HG02870 (cell line): ENCODE results near the gene MEGF6.
"Not testable (repeated sequence)": the region's sequence is repeated elsewhere in the genome, so short reads cannot be mapped to it uniquely, and the experiment has no call there.

Experiments
- ATAC-seq: cut with Tn5 transposase; IDR thresholded peaks from one replicate; pipeline ENCODE4 v1.9.1; 2021; ENCODE audit warnings: mild to moderate bottlenecking, moderate library complexity; ENCODE audit not compliant: unreplicated experiment

The MEGF6 gene

DNA sequence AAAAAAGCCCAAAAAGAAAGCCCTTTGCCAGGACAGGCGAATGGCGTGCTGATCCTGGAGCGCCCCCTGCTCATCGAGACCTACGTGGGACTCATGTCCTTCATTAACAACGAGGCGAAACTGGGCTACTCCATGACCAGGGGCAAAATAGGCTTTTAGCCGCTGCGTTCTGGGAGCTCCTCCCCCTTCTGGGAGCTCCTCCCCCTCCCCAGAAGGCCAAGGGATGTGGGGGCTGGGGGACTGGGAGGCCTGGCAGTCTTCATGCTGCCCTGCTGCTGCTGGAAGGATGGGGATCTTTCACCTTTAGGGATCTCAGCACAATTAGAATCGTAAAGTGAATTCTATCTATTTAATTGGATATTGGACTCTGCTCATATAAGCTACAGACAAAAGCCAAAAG is 17.1 kb upstream of the MEGF6 start:
- ATAC-seq: no peak

DNA sequence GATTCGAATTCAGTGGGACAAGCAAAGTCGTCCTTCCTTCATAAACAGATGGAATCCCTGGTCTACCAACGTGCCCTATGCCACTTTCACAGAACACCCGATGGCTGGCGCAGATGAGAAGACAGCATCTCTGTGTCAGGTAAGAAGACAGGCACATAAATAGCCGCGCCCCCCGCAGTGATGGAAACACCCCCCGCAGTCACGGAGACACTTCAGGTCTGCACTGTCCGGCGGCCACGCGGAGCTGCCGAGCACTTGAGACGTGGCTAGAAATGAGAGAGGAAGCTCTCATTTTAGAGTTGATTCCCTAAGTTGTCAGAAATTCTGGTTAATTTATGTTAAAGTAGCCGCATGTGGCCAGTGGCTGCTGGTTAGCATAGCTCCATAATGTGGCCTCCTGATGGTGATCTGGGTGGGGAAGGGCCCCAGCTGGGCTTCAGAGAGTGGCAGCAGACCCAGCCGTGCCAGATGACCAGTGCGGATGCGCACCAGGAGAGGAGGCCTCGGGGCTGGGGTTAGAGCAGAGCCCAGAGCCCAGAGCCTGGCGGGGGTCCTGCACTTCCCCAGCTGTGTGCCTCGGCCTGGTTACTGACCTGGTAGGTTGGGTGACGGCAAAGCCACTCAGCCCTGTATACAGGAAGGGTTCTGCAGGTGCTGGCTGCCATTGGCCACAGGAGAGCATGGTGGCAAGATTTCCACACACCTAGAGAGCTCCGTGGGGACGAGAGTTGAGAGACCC is 16.4 kb upstream of the MEGF6 start:
- no peak for ATAC-seq

DNA sequence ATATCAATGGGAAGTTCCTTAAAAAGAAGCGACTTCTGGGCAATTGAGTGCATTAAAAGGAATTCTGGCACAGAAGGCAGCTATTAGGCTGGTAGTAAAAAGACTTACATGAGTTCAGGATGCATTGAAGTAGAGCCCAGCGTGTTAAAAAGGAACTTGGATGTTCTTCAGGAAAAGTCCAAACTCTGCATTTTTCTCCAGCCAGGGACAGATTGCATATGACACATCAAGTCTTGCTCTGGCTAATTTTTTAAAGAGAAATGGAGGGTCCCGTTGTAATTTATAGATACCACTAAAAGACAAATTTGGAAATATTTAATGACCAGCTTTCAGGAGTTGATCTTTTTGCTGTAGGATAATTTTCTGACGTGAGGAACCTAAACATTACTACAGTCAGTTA is 14.7 kb upstream of the MEGF6 start:
- ATAC-seq: no peak

DNA sequence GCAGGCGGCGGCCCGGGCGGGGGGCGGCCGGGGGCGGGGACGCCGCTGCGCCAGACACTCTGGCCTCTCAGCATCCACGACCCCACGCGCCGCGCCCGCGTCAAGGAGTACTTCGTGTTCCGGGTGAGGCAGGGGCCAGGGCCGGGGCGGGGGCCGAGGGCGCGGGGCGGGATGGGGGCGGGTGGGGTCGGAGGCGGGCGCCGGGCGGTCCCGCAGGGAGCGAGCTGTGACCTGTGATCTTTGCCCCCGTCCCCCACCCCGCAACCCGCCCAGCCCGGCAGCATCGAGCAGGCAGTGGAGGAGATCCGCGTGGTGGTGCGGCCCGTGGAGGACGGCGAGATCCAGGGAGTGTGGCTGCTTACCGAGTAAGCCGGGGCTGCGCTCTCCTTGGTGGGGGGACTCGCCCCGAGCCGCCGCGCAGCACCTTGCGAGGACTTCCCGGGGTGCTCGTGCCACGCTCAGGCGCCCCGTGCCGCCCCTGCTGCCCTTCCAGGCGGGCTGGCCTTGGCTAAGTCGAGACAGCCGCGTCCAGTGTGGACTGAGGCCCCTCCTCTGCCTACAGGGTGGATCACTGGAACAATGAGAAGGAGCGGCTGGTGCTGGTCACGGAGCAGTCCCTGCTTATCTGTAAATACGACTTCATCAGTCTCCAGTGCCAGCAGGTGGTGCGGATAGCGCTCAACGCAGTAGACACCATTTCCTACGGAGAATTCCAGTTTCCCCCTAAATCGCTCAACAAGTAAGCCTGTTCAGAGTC is 14.0 kb upstream of the MEGF6 start:
- ATAC-seq: peak; percentile 5

DNA sequence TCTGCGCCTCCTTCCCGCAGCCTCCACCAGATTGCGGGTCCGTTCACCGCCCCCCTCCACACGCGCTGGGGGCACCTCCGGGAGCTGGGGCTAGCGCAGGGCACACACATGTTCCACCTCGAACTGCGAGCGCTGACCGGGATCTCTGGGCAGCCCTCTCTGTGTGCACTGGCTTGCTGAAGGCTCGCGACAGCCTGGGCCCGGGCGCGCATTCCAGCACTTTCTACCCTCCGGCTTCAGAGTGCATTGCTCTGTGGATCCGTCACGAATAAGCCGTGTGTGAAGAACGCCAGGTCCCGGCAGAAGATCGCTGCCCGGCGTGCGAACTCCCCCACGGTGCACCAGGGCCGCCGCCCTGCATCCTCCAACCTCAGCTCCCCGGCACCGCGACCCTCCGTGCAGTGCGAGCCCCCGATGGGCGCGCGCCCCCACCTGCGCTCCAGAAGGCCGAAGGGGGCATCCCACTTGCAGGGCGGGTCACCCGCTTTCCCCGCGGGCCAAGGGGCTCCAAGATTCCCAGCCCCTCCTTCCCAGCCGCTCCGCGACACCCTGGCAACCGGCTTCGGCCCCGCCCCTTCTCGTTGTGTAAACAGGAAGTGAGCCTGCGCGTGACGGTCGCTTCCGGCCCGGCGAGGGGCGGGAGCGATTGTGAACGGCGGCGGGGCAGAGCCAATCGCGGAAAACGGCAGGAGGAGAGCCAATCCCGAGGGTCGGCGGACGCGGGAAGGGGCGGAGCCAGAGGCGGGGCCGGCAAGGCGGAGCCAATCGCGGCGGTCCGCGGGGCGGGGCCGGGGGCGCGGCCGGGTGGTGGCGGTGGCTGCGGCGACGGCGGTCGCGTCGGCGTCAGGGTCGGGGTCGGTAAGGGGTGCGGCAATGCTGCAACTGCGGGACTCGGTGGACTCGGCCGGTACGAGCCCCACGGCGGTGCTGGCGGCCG is 13.2 kb upstream of the MEGF6 start, which contains the start of gene TPRG1L:
TPRG1L (plus strand) TSS at position 816 of the 937 bp plus-strand sequence; CDS start at position 874, 58 bp downstream.
- ATAC-seq: peak; percentile 94

DNA sequence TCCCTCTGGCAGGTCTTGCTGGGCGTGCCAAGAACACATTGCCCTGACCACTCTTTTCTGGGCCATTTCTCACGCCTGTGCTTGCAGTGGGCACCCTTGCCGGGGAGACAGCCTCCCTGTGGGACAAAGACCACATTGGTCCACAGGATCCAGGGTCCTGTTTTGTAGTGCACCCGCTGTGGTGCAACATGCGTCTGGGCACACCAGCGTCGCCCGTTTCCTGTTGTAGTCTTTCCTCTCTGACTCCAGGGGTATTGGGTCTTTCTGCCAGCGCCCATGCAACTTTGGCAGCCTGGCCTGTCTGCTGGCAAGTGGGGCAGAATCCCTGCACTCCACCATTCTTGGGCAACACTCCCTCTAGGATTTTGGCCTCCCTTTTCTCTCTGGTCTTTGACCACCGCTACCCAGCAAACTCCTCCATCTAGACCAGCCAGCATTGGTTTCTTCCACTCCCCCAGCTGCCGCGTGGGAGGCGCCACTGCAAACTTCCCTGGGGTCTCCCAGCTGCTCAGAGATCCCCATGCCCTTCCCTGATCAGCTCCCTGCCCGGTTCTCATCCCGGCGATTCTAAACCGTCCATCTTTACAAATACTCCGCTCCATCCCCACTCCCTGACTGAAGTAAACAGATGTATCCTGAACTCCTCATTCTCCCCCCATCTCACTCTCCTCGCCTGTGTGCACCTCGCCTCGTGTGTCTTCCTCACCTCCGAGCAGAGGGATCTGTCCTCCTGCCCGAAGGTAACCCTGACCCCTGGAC is 12.3 kb upstream of the MEGF6 start:
- no peak for ATAC-seq

DNA sequence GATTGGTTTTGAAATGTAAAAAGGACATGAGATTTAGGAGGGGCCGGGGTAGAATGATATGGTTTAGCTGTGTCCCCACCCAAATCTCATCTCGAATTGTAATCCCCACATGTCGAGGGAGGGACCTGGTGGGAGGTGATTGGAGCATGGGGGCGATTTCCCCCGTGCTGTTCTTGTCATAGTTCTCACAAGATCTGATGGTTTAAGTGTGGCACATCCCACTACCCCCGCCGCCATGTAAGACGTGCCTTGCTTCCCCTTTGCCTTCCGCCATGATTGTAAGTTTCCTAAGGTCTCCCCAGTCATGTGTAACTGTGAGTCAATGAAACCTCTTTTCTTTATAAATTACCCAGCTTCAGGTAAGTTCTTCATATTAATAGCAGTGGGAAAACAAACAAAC is 10.8 kb upstream of the MEGF6 start:
- not testable (repeated sequence) for ATAC-seq

DNA sequence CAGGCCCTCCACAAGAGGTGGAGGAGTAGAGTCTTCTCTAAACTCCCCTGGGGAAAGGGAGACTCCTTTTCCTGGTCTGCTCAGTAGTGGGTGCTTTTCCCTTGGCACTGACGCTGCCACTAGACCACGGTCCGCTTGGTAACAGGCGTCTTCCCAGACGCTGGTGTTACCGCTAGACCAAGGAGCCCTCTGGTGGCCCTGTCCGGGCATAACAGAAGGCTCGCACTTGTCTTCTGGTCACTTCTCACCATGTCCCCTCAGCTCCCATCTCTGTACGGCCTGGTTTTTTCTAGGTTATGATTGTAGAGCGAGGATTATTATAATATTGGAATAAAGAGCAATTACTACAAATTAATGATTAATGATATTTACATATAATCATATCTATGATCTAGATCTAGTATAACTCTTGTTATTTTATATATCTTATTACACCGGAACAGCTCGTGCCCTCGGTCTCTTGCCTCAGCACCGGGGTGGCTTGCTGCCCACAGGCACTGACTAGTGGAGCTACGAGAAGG is 9.9 kb upstream of the MEGF6 start:
- ATAC-seq: not testable (repeated sequence)

DNA sequence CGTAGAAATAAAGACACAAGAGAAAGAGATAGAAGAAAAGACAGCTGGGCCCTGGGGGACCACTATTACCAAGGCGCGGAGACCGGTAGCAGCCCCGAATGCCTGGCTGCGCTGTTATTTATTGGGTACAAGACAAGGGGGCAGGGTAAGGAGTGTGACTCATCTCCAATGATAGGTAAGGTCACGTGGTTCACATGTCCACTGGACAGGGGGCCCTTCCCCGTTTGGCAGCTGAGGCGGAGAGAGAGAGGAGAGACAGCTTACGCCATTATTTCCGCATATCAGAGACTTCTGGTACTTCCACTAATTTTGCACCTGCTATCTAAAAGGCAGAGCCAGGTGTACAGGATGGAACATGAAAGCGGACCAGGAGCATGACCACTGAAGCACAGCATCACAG is 9.4 kb upstream of the MEGF6 start:
- no peak for ATAC-seq

DNA sequence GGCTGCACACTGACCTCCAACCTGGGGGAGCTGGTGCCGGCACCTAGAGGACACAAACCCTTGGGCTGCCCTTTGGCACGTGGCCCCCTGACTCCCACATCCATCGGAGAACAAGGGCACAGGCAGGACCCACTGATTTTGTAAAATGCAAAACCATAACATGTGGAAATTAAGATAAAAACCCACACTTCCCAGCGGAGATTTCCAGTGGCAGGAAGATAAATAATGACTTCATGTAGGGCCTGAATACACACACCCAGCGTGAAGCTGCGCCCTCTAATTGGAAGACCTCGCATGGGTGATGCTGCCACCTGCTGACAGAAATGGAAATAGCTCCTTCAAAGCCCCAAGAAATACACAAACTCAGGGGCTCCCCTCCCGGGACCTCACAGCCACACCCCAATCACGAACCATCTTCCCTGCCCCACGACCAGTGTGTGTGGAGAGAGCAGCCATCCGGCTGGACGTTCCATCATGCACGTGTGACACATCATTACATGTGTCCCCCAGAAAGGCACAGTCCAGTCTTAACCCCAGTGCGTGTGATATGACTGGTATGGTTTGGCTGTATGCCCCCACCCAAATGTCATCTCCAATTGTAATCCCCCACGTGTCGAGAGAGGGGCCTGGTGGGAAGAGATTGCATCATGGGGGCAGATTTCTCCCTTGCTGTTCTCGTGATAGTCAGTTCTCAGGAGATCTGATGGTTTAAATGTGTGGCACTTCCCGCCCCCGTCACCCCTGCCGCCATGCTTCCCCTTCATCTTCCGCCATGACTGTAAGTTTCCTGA is 7.8 kb upstream of the MEGF6 start:
- ATAC-seq: no peak

DNA sequence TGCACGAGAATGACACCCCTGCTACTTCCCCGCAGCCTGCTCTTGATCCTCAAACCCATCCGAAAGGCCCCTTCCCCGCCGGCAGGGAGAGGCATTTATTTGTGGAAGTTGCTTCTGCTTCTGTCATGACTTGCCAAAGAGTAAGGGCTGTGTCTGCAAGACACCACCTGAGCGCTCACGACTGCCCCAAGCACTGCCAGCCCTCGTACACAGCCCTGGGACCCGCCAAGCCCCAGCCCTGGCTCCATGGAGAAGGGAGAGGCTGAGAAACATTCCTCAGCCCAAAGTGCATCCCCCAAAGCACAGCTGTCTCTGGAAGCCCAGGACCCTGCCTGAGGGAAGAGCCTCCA is 7.2 kb upstream of the MEGF6 start:
- ATAC-seq: no peak

DNA sequence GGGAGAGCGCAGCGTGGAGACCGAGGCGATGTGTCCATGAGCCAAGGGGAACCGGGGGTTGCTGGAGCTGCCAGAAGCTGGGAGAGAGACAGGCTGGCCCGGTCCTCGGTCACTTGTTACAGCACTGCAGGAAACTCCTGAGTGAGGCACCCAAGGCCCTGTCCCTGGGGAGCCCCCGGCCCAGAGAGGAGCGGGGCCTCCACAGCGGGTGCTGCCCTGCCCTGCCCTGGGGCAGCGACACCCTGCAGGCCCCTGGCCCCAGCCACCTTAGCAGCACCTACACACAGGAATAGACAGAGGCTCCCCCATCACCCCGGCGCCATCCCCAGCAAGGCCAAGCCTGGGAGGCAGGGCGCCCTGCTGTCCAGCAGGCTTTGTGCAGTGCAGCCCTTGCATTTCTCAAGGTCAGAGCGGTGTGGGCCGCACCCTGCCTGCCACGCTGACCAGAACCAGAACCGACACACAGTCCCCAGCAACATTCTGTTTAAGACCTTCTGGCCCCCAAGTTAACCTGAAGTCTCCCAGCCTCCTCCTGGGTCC is 6.6 kb upstream of the MEGF6 start:
- no peak for ATAC-seq

DNA sequence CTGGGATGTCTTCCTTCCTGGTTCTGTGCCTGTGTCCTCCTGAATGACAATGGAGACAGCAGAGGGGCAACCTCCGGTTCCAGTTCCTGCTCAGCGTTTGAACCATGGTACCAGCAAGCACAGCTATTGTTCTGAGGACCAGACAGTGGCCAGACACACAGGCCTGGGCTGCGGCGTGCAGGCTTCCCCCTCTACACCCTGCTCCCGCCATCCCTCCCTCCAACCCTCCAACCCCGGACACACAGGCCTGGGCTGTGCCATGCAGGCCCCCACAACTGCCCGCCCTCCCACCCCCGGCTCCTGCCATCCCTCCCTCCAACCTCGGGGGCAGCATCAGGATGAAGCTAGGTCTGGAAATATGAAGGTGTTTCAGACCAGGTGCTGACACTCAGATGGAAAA is 5.6 kb upstream of the MEGF6 start:
- ATAC-seq: no peak

DNA sequence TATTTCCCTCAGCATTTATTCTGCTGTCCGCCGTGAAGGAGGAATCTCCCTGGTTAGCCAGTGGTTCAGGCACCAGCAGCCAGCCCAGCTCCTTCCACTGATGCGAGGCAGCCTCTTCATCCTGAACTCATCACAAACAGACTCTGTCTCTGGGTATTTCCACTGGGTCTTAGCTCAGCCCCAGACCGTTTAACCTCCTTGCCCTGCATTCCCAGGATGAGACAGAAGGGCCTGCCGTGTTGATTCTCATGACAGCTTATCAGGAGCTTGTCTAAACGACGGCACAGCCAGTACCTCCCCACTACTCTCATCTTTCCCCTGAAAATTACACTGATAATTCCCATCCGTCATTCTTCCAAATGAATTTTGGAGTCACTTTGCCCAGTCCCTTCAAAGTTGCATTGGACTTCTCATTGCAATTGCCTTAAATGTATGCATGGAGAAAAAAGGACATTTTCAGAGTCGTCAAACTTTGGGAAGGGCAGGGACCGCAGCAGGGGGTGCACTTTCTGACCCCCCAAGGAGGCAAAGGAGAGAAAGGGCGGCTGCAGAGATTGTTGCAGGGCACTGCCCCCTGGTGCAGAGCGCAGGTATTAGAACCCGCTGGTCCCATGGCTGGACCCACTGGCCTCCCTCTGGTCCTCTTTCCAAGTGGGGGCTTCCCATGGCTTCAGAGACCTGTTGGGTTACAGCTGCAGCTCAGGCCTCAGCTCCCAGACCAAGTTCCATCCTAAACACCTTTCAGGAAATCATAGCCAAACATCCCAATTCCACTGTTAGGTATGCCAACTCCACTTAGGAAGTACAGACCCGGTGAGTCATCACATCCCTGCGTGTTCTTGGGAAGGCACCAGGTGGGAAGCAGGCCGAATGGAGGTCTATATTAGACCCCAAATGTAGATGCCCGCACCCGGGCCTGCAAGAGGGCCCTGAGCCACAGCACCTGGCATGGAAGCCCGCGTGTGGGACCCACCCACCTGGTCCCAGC is 3.7 kb upstream of the MEGF6 start:
- ATAC-seq: no peak

DNA sequence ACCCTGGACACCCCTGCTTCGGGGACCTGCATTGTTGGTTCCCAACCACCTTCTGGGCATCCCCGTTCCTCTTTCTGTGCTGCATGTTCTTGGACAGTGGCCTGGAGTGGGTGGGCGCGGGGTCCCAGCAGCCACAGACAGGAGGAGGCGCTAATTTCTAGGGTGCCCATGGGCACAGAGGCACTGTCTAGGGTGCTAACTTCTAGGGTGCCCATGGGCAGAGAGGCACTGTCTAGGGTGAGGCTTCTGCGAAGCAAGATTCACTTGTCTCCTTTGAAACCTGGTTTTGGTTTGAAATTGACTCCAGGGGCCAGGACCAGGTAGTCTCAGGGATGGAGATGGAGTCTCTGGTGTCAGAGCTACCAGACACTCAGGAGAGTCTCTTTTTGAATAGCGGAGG is 815 bp upstream of the MEGF6 start:
- no peak for ATAC-seq

DNA sequence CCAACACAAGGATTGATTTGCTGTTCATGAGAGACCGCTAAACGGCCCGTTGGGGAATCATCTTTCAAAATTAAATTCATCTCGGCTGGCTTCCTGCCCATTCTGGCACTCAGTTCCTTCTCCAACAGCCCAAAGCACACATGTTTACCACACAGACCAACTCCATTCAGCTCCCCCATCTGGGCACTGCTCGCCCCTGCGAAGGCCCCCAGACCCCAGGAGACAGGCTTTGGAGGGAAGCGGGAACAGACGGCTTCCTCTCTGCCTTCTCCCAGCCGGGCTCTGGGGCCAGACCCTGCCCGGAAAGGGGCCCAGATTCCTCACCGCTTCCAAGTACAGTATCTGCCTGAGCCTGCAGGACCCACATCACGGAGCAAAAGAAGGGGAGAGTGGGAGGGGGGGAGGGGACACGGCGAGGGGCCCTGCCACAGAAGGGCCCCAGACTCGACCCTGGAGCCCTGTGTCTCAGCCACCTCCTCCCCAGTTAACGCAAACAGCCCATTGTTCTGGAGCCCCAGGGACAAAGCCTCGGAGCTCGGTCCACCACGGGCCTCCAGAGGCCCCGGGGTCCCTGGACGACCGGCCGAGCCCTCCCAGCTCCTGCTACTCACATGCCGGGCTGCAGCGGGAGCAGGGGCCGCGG is 660 bp downstream of the MEGF6 start:
- no peak for ATAC-seq

DNA sequence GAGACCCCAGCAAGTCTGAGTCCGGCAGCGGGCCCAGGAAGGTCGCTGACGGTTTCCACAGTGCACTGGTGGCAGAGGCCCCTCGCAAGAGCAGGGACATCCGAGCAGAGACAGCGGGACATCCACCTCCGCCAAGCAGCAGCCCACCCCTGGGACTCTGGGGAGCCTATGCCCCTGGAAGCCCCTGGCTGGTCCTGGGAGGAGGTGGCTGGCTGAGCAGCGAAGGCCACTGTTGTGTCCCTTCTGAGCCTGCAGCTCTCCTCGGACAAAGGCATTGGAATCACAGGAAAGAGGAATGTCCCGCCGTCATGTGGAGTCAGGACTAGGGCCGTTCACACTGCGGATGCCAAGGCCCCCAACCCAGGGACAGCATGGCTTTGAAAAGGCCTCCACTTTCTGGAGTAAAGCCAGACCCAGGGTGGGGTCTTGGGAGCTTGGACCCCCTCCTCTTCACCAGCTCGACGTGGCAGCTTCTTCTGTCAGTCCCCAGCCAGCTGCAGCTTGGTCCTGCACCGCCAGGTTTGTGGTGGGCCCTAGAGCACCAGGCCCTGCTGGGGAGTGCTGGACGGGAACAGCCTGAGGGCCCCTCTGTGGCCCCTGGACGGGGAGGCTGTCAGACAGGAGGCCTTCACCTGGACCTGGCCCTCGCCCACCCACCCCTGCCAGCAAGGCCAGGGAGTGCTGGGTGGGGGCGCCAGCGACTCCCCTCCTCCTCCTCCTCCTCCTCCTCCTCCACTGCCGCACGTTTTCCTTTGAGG is 1.4 kb downstream of the MEGF6 start:
- no peak for ATAC-seq
